ENCODE results near the gene SDF4. TPM values are rescaled to one million over a fixed set of nuclear protein-coding genes. Genes with fewer than 3 reads are reported as not detected.

The SDF4 gene
- total and polyA plus RNA-seq, 8 donors, result 50.3 to 404 (median 63.6) TPM

- TF ChIP-seq, protein P1, sequence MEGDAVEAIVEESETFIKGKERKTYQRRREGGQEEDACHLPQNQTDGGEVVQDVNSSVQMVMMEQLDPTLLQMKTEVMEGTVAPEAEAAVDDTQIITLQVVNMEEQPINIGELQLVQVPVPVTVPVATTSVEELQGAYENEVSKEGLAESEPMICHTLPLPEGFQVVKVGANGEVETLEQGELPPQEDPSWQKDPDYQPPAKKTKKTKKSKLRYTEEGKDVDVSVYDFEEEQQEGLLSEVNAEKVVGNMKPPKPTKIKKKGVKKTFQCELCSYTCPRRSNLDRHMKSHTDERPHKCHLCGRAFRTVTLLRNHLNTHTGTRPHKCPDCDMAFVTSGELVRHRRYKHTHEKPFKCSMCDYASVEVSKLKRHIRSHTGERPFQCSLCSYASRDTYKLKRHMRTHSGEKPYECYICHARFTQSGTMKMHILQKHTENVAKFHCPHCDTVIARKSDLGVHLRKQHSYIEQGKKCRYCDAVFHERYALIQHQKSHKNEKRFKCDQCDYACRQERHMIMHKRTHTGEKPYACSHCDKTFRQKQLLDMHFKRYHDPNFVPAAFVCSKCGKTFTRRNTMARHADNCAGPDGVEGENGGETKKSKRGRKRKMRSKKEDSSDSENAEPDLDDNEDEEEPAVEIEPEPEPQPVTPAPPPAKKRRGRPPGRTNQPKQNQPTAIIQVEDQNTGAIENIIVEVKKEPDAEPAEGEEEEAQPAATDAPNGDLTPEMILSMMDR (IDR thresholded peaks at IDR 0.05), result peak in 1 of 7 experiments; percentile 44
- TF ChIP-seq EP300 (IDR thresholded peaks at IDR 0.05), result no peak
- Histone ChIP-seq H3K4me1 (peaks cover 24 to 76% (median 50%) of the 10 kb centered on the region in 4 donors), H3K9me3 (peaks cover 0 to 3% (median 0%) of the 10 kb centered on the region in 4 donors), H3K27ac (peak overlapping the region; percentile 86 to 99 (median 96)), H3K4me3 (peak overlapping the region; percentile 91 to 100 (median 98)), H3K36me3 (peaks cover 27 to 61% (median 51%) of the 10 kb centered on the region in 4 donors), H3K27me3 (no peaks in the 10 kb centered on the region)
- WGBS, 5 donors, result 6 to 17% (median 11%) methylated on average over 23 to 24 of the region's 24 CpGs
- peak in 1 of 2 donors; percentile 65 for DNase-seq
- intact Hi-C loops (cut with DNase I; ENCODE audit: low total_unique reads), result no loop called here
Measured at GRCh38 chr1:1230656-1231399, 973 bp downstream of the SDF4 start.

DNA sequence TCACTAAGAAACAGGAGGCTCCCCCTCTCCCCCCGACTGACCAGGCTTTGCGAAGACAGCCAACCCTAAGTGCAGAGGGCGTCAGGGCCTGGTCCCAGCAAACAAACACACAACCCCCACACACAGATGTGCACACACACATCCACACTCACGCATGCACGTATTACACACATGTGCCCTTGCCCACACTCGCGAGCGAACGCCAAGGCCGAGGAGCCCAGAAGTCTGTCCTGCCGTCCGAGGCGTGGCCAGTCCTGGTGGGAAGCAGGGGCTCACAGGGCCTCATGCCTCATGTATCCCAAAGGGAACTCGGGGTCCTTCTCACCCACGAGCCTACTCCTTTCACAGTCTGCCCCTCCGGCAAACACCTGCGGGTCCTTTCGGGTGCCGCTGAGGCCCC is 2.0 kb downstream of the SDF4 start:
- Histone ChIP-seq H3K4me1 (peaks cover 24 to 87% (median 60%) of the 10 kb centered on the region in 4 donors), H3K36me3 (peaks cover 29 to 64% (median 53%) of the 10 kb centered on the region in 4 donors), H3K9me3 (peaks cover 0 to 3% (median 0%) of the 10 kb centered on the region in 4 donors), H3K4me3 (peak overlapping the region in 2 of 4 donors; percentile 99 to 100), H3K27ac (no peak overlapping the region), H3K27me3 (no peaks in the 10 kb centered on the region)
- TF ChIP-seq EP300 (IDR thresholded peaks at IDR 0.05), result no peak
- TF ChIP-seq POLR2AphosphoS5 (IDR thresholded peaks at IDR 0.05), result no peak
- TF ChIP-seq, protein P1 (IDR thresholded peaks at IDR 0.05), result no peak
- no peak for TF ChIP-seq POLR2A (IDR thresholded peaks at IDR 0.05)
- no peak for DNase-seq
- intact Hi-C loops (cut with DNase I; ENCODE audit: low total_unique reads), result loop anchor here (5.0 to 10.0 kb wide), 2 partner anchors 55 to 107 kb away; partner anchors contain the start of gene TTLL10
- 82 to 93% (median 90%) methylated on average over 15 to 19 of the region's 19 CpGs for WGBS, 5 donors

DNA sequence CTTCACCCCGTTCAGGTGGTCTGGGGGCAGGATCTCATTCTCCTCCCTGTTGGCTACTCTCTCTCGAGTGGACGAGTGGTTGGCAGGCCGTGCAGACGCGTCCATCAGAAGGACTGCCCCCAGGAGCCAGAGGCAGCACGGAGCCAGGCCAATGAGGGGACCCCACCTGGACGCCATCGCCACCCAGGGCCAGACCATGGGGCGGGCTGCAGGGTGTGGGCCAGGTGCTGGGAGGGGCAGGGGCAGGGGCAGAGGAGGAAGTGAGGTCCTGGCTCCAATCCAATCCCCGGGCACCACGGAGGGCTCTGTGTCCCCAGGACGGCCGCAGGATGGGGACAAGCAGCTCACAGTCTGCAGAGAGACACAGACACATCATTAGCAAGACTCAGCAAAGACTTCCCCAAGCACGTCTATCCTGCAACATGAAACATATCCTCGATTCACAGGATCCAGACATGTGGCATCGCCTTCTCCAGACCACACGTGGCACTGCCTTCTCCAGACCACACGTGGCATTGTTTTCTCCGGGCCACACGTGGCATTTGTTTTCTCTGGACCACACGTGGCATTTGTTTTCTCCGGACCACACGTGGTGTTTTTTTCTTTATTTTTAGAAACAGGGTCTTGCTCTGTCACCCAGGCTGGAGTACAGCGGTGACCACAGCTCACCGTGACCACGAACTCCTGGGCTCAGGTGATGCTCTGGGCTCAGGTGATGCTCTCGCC is 3.0 kb downstream of the SDF4 start:
- H3K9me3 ChIP-seq, result peaks cover 0 to 3% (median 0%) of the 10 kb centered on the region in 4 donors
- WGBS, 5 donors, result 85 to 89% (median 86%) methylated on average over 15 to 28 of the region's 28 CpGs
- no peak for DNase-seq
- intact Hi-C loops (cut with DNase I; ENCODE audit: low total_unique reads), result loop anchor here (5.0 to 10.0 kb wide), 2 partner anchors 54 to 106 kb away; partner anchors contain the start of gene TTLL10
- no peak overlapping the region for H3K4me3 ChIP-seq
- no peak overlapping the region for H3K27ac ChIP-seq
- H3K27me3 ChIP-seq, result no peaks in the 10 kb centered on the region
- H3K36me3 ChIP-seq, result peaks cover 33 to 64% (median 56%) of the 10 kb centered on the region in 4 donors
- TF ChIP-seq POLR2AphosphoS5 (IDR thresholded peaks at IDR 0.05), result no peak
- no peak for TF ChIP-seq POLR2A (IDR thresholded peaks at IDR 0.05)
- TF ChIP-seq, protein P1 (IDR thresholded peaks at IDR 0.05), result no peak
- TF ChIP-seq EP300 (IDR thresholded peaks at IDR 0.05), result no peak
- H3K4me1 ChIP-seq, result peaks cover 24 to 80% (median 62%) of the 10 kb centered on the region in 4 donors

GRCh38 chr1:1228187-1228586 is 3.6 kb downstream of the SDF4 start:
- no peaks in the 10 kb centered on the region for H3K27me3 ChIP-seq
- TF ChIP-seq POLR2A (IDR thresholded peaks at IDR 0.05), result no peak
- TF ChIP-seq EP300 (IDR thresholded peaks at IDR 0.05), result no peak
- no peak for TF ChIP-seq POLR2AphosphoS5 (IDR thresholded peaks at IDR 0.05)
- TF ChIP-seq, protein P1 (IDR thresholded peaks at IDR 0.05), result no peak
- H3K9me3 ChIP-seq, result peaks cover 0 to 3% (median 0%) of the 10 kb centered on the region in 4 donors
- no peak for DNase-seq
- H3K27ac ChIP-seq, result no peak overlapping the region
- no peak overlapping the region for H3K4me3 ChIP-seq
- intact Hi-C loops (cut with DNase I; ENCODE audit: low total_unique reads), result loop anchor here (5.0 to 10.0 kb wide), 2 partner anchors 53 to 106 kb away; partner anchors contain the start of gene TTLL10
- peaks cover 39 to 70% (median 62%) of the 10 kb centered on the region in 4 donors for H3K36me3 ChIP-seq
- 86 to 99% (median 94%) methylated on average over 15 to 30 of the region's 30 CpGs for WGBS, 5 donors
- H3K4me1 ChIP-seq, result peaks cover 23 to 75% (median 57%) of the 10 kb centered on the region in 4 donors

All from stomach (tissue), 9 donors.